NCI-H345 treated with DMSO at 0.1 percent for 48 hours (cell line): Measurements from ENCODE around the gene SPATA33.
"Not testable (repeated sequence)": the region's sequence is repeated elsewhere in the genome, so short reads cannot be mapped to it uniquely, and the experiment has no call there.

Experiments used
- DNase-seq: peaks from one replicate; lab custom pipeline; 2025; ENCODE audit not compliant: unreplicated experiment; lab: John Stamatoyannopoulos, UW

Gene SPATA33

DNA sequence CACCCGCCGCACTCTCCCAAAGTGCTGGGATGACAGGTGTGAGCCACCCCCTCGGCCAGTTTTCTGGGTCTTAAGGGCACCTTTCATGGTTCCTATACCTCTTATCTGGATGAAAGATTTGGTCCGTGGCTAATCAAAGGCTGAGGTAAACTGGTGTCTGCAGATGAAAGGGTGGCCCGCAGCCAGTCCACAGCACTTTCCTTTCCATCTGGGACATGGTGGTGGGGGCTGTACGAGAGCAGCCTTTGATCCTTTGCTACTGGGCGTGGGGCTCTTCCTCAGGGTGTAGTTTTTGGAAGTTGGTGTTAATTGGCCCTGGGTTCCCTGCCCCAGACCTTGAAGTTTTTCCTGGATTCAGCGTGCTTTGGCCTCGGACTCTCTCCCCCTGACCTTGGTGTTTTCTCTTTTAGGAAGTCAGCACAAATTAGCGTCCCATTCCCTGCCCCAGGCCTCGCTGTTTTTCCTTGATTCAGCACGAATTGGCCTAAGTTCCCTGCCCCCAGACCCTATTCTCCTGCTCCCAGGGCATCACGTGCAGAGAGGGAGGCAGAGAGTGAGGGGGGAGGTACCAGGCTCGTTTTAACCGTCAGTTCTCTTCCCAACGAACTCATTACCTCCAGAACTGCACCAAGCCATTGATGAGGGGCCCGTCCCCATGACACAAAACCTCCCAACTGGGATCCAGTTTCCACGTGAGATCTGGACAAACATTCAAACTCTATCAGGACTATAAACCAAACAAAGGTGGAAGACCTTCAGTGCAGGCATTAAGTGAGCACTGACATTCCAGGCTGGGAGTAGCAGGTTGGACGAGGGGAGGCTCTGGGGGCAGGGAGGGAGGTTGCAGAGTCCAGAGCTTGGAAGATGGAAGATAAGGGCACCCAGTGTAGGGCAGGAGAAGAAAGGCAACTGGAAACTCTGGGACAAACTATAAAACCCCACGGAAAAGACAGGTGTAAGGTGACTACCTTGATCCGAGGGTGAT lies 32.6 kb upstream of the SPATA33 start:
- DNase-seq, result no peak

DNA sequence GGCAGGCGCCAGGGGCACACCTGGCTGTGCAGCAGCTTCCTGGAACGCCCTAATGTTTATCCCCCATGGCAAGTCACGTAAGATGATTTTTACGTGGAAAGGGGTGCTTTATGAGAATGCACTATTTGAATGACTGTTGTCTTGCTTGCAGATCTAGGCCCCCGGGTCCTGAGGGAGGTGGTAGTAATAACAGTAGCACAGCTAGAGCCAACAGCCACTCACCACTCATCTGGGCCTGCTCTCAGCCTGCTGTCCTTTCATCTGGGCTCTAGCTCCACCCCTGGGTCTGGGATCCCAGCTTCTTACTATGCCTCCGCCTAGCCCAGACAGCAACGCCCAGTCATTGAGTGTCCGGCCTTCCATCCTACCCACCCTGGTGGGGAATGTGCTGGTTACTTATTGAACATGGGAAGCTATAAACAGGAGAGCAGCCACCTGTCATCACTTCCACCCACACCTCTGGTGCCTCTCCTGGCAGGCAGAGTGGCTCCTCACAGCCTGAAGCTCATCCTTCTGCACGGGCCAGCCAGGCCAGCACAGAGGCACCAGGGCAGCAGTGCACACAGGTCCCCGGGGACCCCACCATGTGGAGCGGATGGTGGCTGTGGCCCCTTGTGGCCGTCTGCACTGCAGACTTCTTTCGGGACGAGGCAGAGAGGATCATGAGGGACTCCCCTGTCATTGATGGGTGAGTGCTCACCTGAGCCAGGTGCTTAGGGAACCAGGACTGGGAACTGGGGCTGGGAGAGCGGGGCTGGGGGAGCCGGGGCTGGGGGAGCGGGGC lies 27.6 kb upstream of the SPATA33 start:
- DNase-seq, result no peak

DNA sequence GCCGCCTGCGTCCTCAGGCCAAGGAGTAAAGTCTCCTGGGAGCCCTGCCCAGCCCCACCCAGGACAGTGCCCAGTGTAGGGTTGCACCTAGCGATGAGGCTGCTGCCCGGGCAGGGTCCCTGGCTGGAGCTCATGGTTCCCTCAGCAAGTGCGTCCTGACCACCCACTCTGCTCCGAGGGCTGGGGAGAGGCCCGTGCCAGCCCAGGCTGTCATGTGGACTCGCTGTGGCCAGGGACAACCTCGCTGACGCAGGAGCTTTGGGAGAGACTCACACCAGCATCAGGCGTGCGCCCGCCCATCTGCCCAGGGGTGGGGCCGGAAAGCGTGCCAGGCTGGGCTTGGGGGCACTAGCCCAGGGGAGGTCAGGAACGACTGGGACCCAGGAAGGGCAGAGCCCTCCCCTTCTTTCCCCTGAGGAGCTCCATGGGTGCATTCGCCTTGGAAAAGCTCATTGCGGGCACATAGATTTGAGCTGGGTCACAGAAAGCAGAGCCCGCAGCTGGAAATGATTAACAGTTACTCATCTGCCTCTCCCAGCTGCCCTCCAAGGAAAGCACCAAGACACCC lies 24.5 kb upstream of the SPATA33 start:
- no peak for DNase-seq

DNA sequence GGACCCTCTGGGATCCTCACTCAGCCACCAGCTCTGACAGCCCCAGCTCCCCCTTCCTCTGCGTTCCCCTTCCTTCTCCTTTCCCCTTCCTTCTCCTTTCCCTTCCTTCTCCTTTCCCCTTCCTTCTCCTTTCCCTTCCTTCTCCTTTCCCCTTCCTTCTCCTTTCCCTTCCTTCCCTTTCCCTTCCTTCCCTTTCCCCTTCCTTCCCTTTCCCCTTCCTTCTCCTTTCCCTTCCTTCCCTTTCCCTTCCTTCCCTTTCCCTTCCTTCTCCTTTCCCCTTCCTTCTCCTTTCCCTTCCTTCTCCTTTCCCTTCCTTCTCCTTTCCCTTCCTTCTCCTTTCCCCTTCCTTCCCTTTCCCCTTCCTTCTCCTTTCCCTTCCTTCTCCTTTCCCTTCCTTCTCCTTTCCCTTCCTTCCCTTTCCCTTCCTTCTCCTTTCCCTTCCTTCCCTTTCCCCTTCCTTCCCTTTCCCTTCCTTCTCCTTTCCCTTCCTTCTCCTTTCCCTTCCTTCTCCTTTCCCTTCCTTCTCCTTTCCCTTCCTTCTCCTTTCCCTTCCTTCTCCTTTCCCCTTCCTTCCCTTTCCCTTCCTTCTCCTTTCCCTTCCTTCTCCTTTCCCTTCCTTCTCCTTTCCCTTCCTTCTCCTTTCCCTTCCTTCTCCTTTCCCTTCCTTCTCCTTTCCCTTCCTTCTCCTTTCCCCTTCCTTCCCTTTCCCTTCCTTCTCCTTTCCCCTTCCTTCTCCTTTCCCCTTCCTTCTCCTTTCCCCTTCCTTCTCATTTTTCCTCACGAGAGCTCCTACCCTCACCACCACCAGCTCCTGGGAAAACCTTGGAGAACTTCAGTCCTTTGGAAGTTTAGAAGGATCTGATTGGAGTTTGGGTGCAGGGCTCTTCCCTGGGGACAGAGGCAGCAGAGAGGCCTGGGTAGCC lies 22.9 kb upstream of the SPATA33 start:
- not testable (repeated sequence) for DNase-seq

DNA sequence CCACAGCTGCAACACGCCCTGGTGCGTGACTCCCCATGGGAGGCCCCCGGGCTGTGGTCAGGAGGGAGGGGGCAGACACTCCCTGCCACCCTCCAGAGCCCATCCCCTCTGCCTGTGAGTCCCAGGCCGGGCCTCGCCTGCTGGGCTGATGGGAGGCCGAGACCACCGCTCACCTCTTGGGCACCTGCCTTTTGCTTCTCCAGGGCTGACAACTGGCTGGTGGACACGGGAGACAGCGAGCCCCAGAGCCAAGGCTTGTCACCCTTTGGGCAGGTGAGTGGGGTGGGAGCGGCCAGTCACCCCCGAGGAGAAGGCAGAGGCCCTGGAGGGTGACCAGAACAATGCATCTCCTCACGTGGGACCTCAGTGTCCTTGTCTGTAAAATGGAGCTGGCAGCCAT lies 21.0 kb upstream of the SPATA33 start:
- no peak for DNase-seq

DNA sequence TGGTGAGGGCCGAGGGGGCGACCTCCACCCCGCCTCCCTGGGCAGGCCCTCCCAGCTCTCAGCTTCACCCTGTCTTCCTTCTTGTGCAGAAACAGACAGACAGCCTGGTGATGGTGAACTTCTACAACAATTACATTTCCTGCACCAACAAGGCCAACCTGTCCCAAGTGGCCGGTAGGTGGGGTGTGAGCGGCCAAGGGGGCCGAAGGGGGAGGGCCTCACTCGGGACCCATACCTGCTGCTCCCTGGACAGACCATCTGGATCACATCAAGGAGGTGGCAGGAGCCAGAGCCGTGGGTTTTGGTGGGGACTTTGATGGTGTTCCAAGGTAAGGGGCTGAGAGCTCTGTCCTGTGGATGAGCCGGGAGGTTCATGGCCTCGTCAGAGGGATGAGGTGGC lies 20.3 kb upstream of the SPATA33 start:
- no peak for DNase-seq

DNA sequence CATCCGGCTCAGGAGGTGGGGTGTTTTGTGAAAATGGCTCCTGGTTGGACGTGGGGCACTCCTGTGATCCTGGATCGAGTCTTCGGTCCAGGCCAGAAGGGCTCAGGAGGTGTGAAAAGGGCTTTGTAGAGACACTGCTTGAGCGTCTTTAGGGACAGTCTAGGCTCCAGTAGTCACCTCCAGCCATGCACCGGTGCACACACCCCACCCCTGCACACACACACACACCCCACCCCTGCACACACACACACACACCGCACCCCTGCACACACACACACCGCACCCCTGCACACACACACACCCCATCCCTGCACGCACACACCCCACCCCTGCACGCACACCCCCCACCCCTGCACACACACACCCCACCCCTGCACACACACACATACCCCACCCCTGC lies 19.2 kb upstream of the SPATA33 start:
- no peak for DNase-seq

DNA sequence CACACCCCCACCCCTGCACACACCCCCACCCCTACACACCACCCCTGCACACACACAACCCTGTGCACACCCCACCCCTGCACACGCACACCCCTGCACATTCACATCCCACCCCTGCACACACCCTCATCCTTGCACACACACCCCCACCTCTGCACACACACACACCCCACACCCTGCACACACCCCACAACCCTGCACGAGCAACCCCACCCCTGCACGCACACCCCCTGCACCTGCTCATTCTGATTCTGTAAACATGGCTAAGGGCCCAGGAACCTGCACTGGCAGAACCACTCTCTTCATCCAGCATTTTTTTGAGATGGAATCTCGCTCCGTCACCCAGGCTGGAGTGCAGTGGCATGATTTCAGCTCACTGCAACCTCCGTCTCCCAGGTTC lies 18.3 kb upstream of the SPATA33 start:
- DNase-seq, result no peak

DNA sequence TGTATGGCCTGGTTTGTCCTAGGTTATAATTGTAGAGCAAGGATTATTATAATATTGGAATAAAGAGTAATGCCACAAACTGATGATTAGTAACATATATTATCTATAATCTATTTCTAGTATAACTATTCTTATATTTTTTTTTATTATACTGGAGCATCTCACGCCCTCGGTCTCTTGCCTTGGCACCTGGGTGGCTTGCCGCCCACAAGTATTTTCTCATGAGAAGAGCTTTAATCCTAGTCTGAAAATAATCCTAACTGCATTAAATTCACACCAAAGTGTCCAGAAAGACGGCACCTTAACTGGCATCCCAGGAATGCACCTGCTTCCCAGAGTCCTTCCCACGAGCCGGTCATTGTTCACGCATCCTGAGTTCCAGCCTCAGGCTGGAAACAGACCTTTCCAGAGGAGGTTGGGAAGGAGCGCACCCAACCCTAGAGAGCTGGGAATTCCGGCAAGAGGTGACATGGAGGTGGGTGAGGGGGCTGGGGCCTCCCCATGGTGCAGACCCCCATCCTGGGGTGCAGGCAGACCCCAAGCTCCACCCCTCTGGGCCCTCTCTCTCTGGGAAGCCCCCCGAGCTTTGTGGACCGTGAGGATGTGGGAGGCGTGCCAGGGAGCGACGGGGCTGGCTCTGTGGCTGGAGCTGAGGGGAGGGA lies 16.0 kb upstream of the SPATA33 start:
- DNase-seq, result no peak

DNA sequence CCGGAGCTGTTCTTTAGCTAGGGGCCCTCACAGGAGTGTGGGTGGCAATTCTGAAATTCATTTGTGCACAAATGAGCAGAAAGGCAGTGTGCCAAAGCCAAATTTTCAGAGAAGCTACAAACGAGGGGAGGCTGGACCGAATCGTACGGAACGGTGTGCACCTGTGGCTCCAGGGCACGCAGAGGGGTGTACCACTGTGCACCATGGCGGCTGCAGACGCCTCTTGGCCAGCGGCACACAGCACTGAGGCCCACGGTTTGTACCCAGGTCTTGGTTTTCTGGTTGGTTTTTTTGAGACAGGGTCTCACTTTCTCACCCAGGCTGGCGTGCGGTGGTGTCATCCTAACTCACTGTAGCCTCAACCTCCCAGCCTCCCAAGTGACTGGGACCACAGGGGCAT lies 15.1 kb upstream of the SPATA33 start:
- DNase-seq, result no peak

DNA sequence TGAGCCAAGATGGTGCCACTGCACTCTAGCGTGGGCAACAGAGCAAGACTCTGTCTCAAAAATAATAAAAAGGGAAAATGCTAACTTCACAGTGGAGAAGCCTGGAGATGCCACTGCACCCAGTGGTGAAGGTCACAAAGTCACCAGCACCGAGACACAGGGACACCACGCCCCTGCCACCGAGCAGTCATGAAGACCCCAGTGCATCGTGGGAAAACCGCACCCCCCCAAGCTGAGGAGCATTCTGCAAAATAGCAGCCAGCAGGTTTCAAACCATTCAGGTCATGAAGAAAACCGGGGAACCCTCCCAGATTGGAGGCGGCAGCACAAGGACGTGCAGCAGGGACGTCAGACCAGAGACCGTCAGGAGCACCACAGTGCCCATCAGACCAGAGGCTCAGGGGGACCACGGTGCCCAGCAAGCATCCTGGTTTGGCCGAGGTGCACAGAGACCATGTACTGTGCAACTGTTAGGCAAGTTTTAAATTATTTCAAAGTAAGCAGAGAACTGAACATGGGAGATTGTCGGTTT lies 13.8 kb upstream of the SPATA33 start:
- no peak for DNase-seq

DNA sequence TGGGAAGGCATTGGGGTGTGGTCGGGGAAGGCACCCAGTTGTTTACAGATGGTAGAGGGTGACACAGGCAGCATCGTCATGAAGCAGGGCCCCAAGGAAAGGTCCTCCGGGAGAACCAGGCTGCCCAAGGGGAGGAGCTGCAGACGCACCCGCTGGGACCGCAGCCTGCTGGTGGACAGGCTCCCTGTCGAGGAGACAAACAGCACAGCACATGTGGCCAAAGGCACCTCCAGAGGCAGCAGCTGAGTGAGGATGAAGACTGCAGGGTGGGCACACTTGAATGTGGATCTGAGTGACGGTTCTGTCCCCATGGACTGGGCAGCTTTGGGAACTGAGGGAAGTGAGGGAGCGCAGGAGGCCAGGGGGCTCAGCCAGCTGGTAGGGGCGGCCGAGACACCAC lies 12.5 kb upstream of the SPATA33 start:
- no peak for DNase-seq

DNA sequence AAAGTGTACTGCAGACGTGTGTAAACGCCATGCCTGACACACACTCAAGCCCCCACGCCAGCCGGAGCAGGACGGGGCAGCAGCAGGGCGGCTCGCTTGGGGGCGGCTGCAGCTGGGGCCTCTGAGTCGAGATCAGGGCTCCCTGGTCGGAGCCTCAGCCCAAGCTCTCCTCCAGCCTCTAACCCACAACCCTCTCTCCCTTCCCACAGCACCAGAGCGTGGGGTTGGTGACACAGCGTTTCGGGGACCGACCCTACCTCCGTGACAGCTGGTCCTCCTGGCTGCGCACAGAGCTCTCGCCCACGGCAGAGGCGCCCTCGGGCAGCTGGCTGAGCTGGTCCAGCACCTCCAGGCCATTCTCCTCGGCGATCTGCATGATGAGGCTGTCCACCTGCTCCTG lies 11.4 kb upstream of the SPATA33 start:
- no peak for DNase-seq

DNA sequence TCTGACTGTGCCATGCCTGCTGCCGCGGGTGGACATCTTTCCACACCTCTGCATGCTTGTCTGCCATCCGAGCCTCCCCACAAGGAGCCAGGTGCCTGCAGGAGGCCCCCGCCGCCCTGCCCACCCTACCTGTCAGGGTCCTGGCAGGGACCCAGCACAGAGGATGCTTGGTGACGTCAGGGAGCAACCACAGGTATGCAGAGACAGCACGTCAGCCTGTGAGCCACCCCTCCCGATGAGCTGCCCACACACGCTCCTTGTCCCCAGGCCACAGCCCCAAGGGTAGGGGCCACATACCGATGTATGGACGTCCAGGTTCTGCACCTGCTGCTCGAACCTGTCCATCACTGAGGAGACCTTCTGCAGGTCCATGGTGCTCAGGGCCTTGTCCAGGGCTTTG lies 10.7 kb upstream of the SPATA33 start:
- no peak for DNase-seq

DNA sequence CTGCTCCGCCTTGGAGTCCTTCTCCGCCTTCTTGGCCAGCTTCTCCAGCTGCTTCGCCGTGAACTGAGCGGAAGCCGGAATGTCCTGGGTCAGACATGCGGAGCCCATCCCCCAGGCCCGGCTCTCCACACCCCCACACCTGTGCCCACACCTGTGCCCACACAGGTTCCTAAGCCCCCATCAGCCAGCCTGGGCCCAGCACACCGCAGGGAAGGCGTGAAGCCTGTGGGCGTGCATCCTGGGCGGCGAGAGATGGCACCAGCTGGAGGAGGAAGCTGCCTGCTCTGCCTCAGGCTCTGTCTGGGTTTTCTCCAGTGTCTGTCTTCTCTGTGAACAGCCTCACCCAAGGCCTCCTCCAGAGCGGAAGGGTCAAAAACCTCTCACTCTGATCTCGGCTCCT lies 6.1 kb upstream of the SPATA33 start:
- no peak for DNase-seq

DNA sequence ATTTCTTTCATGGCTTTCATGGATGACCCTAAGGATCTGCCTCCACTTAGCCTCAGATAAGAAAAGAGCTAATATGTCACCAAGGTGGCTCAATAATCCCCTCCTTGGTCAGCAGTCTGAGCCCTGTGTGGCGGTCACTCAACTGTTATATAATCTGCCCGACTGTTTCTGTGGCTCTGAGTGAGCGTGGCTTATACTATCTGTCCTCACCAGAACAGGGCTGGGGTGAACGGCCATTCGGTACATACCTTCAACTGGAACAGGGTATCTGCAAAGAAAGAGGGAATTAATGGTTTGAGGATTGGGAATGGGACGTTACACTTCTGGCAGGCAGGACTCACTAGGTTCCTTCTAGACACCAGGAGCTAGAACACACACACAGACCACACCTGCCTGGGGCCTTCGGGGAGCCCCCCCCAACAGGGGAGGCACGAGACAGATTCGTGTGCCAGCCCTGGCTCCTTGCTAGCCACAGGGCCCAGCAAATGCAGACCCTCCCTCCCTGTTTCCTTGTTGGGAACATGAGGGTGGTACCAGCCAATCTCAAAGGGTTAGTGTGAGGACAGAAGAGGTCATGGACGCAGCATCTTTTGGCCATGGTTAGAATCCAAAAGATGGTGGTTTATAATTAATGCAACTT lies 3.9 kb upstream of the SPATA33 start:
- DNase-seq, result no peak

DNA sequence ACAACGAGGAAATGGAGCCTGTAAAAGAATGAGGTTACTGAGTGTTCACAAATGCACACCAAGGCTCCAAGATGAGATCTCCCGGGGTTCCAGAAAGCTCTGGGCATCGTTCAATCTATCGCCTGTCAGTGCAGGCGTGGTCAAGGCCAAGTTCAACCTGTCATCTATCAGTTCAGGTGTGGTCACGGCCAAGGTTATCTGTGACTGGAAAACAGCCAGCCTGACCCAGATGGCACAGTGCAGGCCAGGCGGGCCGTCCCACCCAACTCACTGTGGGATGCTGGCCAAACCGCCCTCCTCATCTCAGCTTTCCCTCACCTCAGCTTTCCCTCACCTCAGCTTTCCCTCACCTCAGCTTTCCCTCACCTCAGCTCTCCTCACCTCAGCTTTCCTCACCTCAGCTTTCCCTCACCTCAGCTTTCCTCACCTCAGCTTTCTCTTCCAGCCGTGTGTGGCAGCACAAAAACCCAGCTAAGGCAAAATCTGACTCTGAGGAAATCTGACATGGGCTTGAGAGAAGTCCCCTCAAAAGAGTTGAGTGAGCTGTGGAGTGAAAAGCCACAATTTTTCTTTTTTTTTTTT lies 2.5 kb upstream of the SPATA33 start:
- DNase-seq, result no peak

DNA sequence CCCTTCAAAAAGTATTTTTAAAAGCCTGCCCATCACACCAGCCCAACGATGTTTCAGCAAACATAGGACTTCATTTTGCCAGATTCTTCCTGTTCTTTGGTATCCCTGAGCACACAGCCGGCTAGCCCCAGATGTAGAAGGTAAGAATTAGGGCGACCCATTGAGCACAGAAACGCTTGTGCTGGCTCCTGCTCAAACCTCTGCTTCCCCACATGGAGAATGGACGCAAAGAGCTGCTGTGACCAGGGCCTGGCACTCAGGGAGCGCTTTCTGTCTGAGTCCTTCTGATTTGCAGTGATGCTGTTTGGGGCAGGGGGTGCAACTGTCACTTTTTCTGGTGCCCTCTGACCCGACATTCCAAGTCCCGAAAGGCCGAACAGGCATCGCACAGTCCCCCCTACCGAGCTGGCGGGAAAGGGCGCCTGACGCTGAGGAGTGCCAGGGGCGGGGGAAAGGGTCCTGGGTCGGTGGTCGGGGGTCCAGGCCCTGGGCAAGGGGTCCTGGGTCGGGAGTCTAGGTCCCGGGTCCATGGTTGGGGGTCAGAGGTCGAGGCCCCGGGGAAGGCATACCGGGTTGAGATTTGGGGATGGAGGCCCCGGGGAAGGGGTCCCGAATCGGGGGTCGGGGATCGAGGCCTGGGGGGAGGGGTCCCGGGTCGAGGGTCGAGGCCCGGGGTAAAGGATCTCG lies 1.1 kb upstream of the SPATA33 start:
- no peak for DNase-seq
